Measurements from ENCODE around the gene LRP6. TPM values are rescaled to one million over a fixed set of nuclear protein-coding genes. Genes with fewer than 3 reads are reported as not detected.
A peak's percentile ranks its signal among the peaks of the same experiment; 100 is the strongest.
"Not testable (repeated sequence)": the region's sequence is repeated elsewhere in the genome, so short reads cannot be mapped to it uniquely, and the experiment has no call there.

LRP6 gene
- 100 to 1,000 TPM in 1 of 4 donors, 10 to 100 TPM in 3; 11.7 to 102 (median 58.9) TPM for total RNA-seq

DNA sequence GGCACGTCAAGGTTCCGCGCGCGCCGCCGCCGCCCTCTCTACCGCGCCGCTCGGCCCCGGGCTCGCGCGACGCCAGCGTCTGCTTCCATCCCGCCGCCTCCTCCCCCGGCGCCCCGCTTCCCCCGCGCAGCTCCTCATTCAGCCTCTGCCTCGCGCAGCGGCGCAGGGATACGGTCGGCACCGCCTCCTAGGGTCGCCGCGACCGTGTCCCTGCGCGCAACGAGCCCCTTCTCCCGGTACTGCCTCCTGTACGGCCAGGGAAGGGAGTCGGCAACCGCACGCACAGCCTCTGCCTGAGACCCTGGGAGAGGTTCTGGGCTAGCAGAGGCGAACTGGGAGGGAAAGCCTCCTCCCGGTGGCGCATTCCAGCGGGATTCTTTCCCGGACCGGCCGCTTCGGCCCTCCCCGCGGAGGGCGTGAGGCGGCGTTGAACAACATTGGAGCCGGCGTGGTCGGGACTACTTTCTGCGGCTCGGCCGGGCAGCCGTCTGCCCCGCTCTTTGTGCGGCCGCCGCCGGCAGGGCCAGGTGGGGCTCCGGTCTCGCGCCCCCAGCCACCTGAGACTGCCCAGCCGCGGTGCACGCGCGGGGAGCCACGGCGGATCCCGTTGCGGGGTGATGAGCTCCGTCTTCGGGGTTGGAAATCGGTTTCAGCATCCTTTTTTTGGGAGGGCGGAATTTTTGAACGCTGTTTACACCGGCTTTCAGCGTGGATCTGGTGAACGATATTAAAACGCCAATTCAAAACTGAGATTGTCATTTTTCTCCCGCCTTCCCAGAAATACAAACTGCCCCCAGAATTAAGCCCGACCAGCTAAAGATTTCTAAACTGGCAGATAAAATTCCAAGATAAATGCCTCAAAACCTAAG is at the start of gene LRP6:
Gene LRP6, minus strand, starts transcription at position 172 of the 869 bp plus-strand sequence. CDS start 309 bp downstream, outside the sequence.
- WGBS, 2 donors (ENCODE audit: low coverage in 1 of 2) = 0 to 2% methylated on average over 5 to 60 of the region's 92 CpGs
- no peaks in the 10 kb centered on the region for H3K36me3 ChIP-seq
- in situ Hi-C loops (cut with MboI; ENCODE audit: low pct_ligation_motif_present in 1 of 4, low pct_unique_long_range_greater_than_20kb in 1 of 4, low sequenced_read_pairs in 3 of 4) = no loop called here

DNA sequence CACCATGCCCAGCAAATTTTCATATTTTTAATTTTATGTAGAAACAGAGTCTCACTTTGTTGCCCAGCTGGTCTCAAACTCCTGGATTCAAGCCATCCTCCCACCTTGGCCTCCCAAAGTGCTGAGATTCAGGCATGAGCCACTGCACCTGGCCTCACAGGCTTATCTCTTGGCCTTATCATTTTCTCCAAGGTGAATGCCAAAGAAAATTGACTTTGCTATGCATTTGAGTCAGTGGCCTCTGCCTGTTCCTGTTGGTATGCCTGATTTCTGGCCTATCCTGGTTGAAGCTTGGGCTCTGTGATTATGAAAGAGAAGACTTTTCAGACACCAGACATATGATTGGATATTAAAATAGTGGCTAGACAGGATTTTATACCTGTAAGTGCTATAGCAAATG is 49.0 kb upstream of the LRP6 start:
- TF ChIP-seq POLR2AphosphoS5 (IDR thresholded peaks at IDR 0.05) (no peak), EP300 (IDR thresholded peaks at IDR 0.05; ENCODE audit: low read depth) (no peak), POLR2A (IDR thresholded peaks at IDR 0.05) (no peak)
- TF ChIP-seq, protein P1, sequence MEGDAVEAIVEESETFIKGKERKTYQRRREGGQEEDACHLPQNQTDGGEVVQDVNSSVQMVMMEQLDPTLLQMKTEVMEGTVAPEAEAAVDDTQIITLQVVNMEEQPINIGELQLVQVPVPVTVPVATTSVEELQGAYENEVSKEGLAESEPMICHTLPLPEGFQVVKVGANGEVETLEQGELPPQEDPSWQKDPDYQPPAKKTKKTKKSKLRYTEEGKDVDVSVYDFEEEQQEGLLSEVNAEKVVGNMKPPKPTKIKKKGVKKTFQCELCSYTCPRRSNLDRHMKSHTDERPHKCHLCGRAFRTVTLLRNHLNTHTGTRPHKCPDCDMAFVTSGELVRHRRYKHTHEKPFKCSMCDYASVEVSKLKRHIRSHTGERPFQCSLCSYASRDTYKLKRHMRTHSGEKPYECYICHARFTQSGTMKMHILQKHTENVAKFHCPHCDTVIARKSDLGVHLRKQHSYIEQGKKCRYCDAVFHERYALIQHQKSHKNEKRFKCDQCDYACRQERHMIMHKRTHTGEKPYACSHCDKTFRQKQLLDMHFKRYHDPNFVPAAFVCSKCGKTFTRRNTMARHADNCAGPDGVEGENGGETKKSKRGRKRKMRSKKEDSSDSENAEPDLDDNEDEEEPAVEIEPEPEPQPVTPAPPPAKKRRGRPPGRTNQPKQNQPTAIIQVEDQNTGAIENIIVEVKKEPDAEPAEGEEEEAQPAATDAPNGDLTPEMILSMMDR (IDR thresholded peaks at IDR 0.05) = no peak
- in situ Hi-C loops (cut with MboI; ENCODE audit: low pct_ligation_motif_present in 1 of 4, low pct_unique_long_range_greater_than_20kb in 1 of 4, low sequenced_read_pairs in 3 of 4) (no loop called here), intact Hi-C loops (cut with DNase I; ENCODE audit: low total_unique reads) (no loop called here)
- H3K27ac ChIP-seq = no peak overlapping the region
- peaks cover 4 to 35% (median 21%) of the 10 kb centered on the region in 4 donors for H3K4me1 ChIP-seq
- no peaks in the 10 kb centered on the region for H3K27me3 ChIP-seq
- H3K36me3 ChIP-seq = no peaks in the 10 kb centered on the region
- H3K9me3 ChIP-seq = no peaks in the 10 kb centered on the region
- DNase-seq = no peak
- no peak overlapping the region for H3K4me3 ChIP-seq

More for the DNA sequence above, at the start of gene LRP6:
- Histone ChIP-seq H3K27ac (peak within 1 kb of the TSS; percentile 92 to 96 (median 94)), H3K4me1 (peaks cover 0 to 28% (median 13%) of the 10 kb centered on the region in 4 donors), H3K4me3 (peak within 1 kb of the TSS; percentile 52 to 89 (median 71)), H3K9me3 (no peaks in the 10 kb centered on the region), H3K27me3 (no peaks in the 10 kb centered on the region)
- peak; percentile 88 for DNase-seq
- TF ChIP-seq POLR2AphosphoS5 (IDR thresholded peaks at IDR 0.05) = peak; percentile 89 to 95 (median 91)
- TF ChIP-seq, protein P1 (IDR thresholded peaks at IDR 0.05) = peak in 2 of 5 experiments; percentile 14 to 46
- TF ChIP-seq POLR2A (IDR thresholded peaks at IDR 0.05) = peak; percentile 73
- TF ChIP-seq EP300 (IDR thresholded peaks at IDR 0.05; ENCODE audit: low read depth) = no peak
- intact Hi-C loops (cut with DNase I; ENCODE audit: low total_unique reads) = loop anchor here (10.0 kb wide), 1 partner anchor 102 kb away; no protein-coding TSS in a partner anchor

DNA sequence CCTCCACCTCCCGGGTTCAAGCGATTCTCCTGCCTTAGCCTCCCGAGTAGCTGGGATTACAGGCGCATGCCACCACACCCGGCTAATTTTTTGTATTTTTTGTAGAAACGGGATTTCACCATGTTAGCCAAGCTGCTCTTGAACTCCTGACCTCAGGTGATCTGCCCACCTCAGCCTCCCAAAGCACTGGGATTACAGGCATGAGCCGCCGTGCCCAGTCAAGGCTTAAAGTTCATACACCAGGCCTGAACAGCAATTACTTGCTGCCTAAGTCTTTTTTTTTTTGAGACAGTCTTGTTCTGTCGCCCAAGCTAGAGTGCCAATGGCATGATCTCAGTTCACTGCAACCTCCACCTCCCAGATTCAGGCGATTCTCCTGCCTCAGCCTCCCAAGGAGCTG is 43.9 kb upstream of the LRP6 start:
- 72 to 76% methylated on average over 9 to 10 of the region's 10 CpGs for WGBS, 2 donors (ENCODE audit: low coverage in 1 of 2)
- Histone ChIP-seq H3K4me1 (peaks cover 0 to 26% (median 13%) of the 10 kb centered on the region in 4 donors), H3K27ac (peak overlapping the region; percentile 41 to 67 (median 62))
- DNase-seq; in situ Hi-C loops (cut with MboI; ENCODE audit: low pct_ligation_motif_present in 1 of 4, low pct_unique_long_range_greater_than_20kb in 1 of 4, low sequenced_read_pairs in 3 of 4); H3K9me3 ChIP-seq; H3K4me3 ChIP-seq; H3K27me3 ChIP-seq; intact Hi-C loops (cut with DNase I; ENCODE audit: low total_unique reads); H3K36me3 ChIP-seq: not testable (repeated sequence)

DNA sequence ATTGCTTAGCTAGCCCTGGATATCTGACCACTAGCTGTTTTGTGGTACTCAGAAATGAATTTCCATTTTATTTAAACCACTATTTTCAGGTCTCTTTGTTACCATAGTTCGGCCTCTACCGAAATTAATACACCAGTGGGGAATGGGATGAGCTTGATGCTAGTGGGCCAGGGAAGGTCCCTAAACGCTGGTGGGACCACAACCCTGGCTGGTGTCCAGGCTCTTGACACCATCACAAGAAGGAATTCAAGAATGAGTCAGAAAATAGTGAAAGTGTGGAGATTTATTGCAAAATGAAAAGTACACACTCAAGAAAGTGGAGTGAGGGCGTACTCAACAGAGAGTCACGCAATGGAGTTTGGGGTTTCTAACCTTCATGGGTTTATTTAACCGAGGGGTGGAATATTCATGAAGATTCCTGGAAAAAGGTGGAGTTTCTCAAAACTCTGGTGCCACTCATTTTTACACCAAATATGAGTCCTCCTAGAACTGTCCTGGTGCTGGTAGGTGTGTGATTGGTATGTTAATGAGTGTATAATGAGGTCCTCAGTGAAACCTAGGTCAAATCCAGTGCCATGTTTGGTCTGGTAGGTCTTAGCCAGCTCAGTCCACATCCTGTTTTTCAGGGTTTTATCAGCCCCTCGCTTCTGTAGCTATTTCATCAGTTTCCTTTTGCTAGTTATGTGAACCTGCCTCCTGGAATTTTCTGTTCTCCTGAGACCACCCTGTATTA is 38.9 kb upstream of the LRP6 start:
- peaks cover 0 to 12% (median 9%) of the 10 kb centered on the region in 4 donors for H3K4me1 ChIP-seq
- in situ Hi-C loops (cut with MboI; ENCODE audit: low pct_ligation_motif_present in 1 of 4, low pct_unique_long_range_greater_than_20kb in 1 of 4, low sequenced_read_pairs in 3 of 4) (no loop called here), intact Hi-C loops (cut with DNase I; ENCODE audit: low total_unique reads) (no loop called here)
- H3K9me3 ChIP-seq = no peaks in the 10 kb centered on the region
- 82 to 85% methylated on average over 6 to 7 of the region's 7 CpGs for WGBS, 2 donors (ENCODE audit: low coverage in 1 of 2)
- DNase-seq = no peak
- no peak overlapping the region for H3K27ac ChIP-seq
- no peaks in the 10 kb centered on the region for H3K36me3 ChIP-seq
- TF ChIP-seq EP300 (IDR thresholded peaks at IDR 0.05; ENCODE audit: low read depth) (no peak), POLR2AphosphoS5 (IDR thresholded peaks at IDR 0.05) (no peak), POLR2A (IDR thresholded peaks at IDR 0.05) (no peak)
- TF ChIP-seq, protein P1 (IDR thresholded peaks at IDR 0.05) = no peak
- H3K27me3 ChIP-seq = no peaks in the 10 kb centered on the region
- H3K4me3 ChIP-seq = no peak overlapping the region

All from transverse colon (tissue), 4 donors.